B cell (primary cell): Measurements from ENCODE around the gene WDR54. TPM values are rescaled to one million over a fixed set of nuclear protein-coding genes. Genes with fewer than 3 reads are reported as not detected.
"Not testable (repeated sequence)": the region's sequence is repeated elsewhere in the genome, so short reads cannot be mapped to it uniquely, and the experiment has no call there.

ENCODE experiments used
- ATAC-seq: fragments of 200-7000 bp; cut with Tn5 transposase; one replicate; pipeline ENCODE4 v1.10.0; 2021; ENCODE audit warnings: low read depth, mild to moderate bottlenecking, moderate number of reproducible peaks, moderate library complexity
- CTCF ChIA-PET: fragments of 350-600 bp; sonication (Branson Sonifier 250); formaldehyde crosslinking; loops from one replicate; lab custom pipeline; 2021; ENCODE audit warnings: antibody characterized with exemption, inconsistent platforms; lab: Charles Lee
- POLR2A ChIA-PET: fragments of 350-600 bp; sonication (Branson Sonifier 250); formaldehyde crosslinking; loops from one replicate; lab custom pipeline; 2021; ENCODE audit warnings: antibody characterized with exemption; lab: Charles Lee
- DNase-seq: peaks from one replicate; pipeline ENCODE4 v3.0.0; 2013
- H2AFZ ChIP-seq: 2 replicates; pipeline ENCODE4 v1.6.1; 2012; ENCODE audit warnings: mild to moderate bottlenecking, low read depth, low read length; ENCODE audit not compliant: insufficient read depth, poor library complexity, severe bottlenecking
- H3K27ac ChIP-seq, 2 donors: 1 replicate in 1 of 2; 2 replicates in 1 of 2; pipeline ENCODE4 v1.5.1; 2012 to 2013; ENCODE audit warnings: low read length in 2 of 2, mild to moderate bottlenecking in 2 of 2, moderate library complexity in 1 of 2
- H3K27me3 ChIP-seq, 4 experiments: fragments of 200-600 bp in 1 of 4; sonication (generic) in 1 of 4; replicated peaks in 1 of 4; 1 replicate in 2 of 4; 2 replicates in 2 of 4; pipeline versions ENCODE4 v1.6.1 to v1.7.0; 2013 to 2016; ENCODE audit warnings: low read length in 3 of 4, mild to moderate bottlenecking in 2 of 4, mixed read lengths in 1 of 4, moderate library complexity in 1 of 4; ENCODE audit not compliant: insufficient read depth in 4 of 4, control insufficient read depth in 3 of 4; ENCODE audit errors: control extremely low read depth in 1 of 4
- H3K36me3 ChIP-seq, 2 experiments: replicated peaks in 1 of 2; 1 replicate in 1 of 2; 2 replicates in 1 of 2; pipeline versions ENCODE4 v1.6.1 to v1.7.1; 2013; ENCODE audit warnings: low read length in 1 of 2; ENCODE audit not compliant: insufficient read depth in 2 of 2, control insufficient read depth in 1 of 2; ENCODE audit errors: control extremely low read depth in 1 of 2, extremely low read depth in 1 of 2
- H3K4me1 ChIP-seq, 2 donors: fragments of 200-600 bp in 1 of 2; sonication (generic) in 1 of 2; 1 replicate in 1 of 2; 2 replicates in 1 of 2; pipeline versions ENCODE4 v1.5.1 to v1.6.1; 2013 to 2017; ENCODE audit warnings: low read length in 2 of 2; ENCODE audit not compliant: control insufficient read depth in 2 of 2, insufficient read depth in 2 of 2
- H3K4me2 ChIP-seq: replicated peaks from 2 replicates; pipeline ENCODE3; 2012; ENCODE audit warnings: mild to moderate bottlenecking, low read depth, low read length; ENCODE audit not compliant: poor library complexity, severe bottlenecking
- H3K4me3 ChIP-seq, 5 experiments: fragments of 200-600 bp in 1 of 5; sonication (generic) in 1 of 5; 1 replicate in 3 of 5; 2 replicates in 2 of 5; pipeline versions ENCODE4 v1.5.1 to v1.7.0; 2011 to 2016; ENCODE audit warnings: low read length in 4 of 5, mild to moderate bottlenecking in 4 of 5, low read depth in 2 of 5, control low read depth in 1 of 5, moderate library complexity in 1 of 5; ENCODE audit not compliant: insufficient read depth in 1 of 5; ENCODE audit errors: control extremely low read depth in 1 of 5, extremely low read depth in 1 of 5
- H3K79me2 ChIP-seq: fragments of 200-600 bp; sonication (generic); one replicate; pipeline ENCODE4 v1.6.0; 2016; ENCODE audit warnings: low read length; ENCODE audit not compliant: control insufficient read depth, insufficient read depth
- H3K9ac ChIP-seq: fragments of 200-600 bp; sonication (generic); 2 replicates; pipeline ENCODE4 v1.6.1; 2017; ENCODE audit warnings: mild to moderate bottlenecking, low read length, moderate library complexity
- H3K9me3 ChIP-seq, 3 donors: one replicate each; pipeline versions ENCODE4 v1.6.1 to v1.7.1; 2013; ENCODE audit warnings: low read length in 2 of 3; ENCODE audit not compliant: control insufficient read depth in 2 of 3, insufficient read depth in 1 of 3; ENCODE audit errors: control extremely low read depth in 1 of 3
- H4K20me1 ChIP-seq: 2 replicates; pipeline ENCODE4 v1.6.0; 2012; ENCODE audit warnings: mild to moderate bottlenecking, low read length; ENCODE audit not compliant: insufficient read depth, control insufficient read depth, poor library complexity, severe bottlenecking
- H3K27ac Mint-ChIP-seq: one replicate; pipeline ENCODE4 v1.8.0; 2021; ENCODE audit warnings: mixed read lengths
- H3K27me3 Mint-ChIP-seq: one replicate; pipeline ENCODE4 v1.8.0; 2021; ENCODE audit warnings: mixed read lengths
- H3K4me1 Mint-ChIP-seq: one replicate; pipeline ENCODE4 v1.8.0; 2021; ENCODE audit warnings: mixed read lengths
- H3K4me3 Mint-ChIP-seq: one replicate; pipeline ENCODE4 v1.8.0; 2021; ENCODE audit warnings: mixed read lengths
- H3K9me3 Mint-ChIP-seq: one replicate; pipeline ENCODE4 v1.8.0; 2022; ENCODE audit warnings: mixed read lengths; ENCODE audit not compliant: insufficient read depth
- EZH2 ChIP-seq: IDR thresholded peaks from 2 replicates; pipeline ENCODE4 v1.6.1; 2012; ENCODE audit warnings: borderline replicate concordance, low read depth, mild to moderate bottlenecking, moderate library complexity, low read length; ENCODE audit not compliant: insufficient read depth, poor library complexity, severe bottlenecking
- WGBS: methylation state at CpG from one replicate; pipeline ENCODE4 v1.1.5; 2013; ENCODE audit warnings: missing lambda C conversion rate; ENCODE audit not compliant: insufficient coverage; 5-methylcytosine and 5-hydroxymethylcytosine counted together
- intact Hi-C: fragments of 100-400 bp; cut with micrococcal nuclease; formaldehyde crosslinking; loops from one replicate; pipeline ENCODE4 v1.10.0; 2022
- polyA plus RNA-seq: library from polyadenylated mRNA; depleted of rRNA; stranded (reverse); fragments of >200 nt; gene quantifications from 2 replicates; pipeline ENCODE4 v1.2.3, GENCODE V29; 2012
- total RNA-seq, 2 donors: library from RNA; stranded (reverse); fragments of 120-200 nt in 1 of 2; gene quantifications; 1 replicate in 1 of 2; 2 replicates in 1 of 2; pipeline versions ENCODE4 v1.2.3 to v1.2.4, GENCODE V29; 2013 to 2022
- TF ChIP-seq, protein P1 (sequence below): fragments of 200-600 bp; IDR thresholded peaks from one replicate; pipeline ENCODE4 v1.8.0; 2022; ENCODE audit warnings: antibody characterized with exemption, mild to moderate bottlenecking

Gene WDR54
- total and polyA plus RNA-seq, 2 donors (not counting 1 experiment from before 2014, with no cell fraction given), result 42.2 to 52.8 TPM

DNA sequence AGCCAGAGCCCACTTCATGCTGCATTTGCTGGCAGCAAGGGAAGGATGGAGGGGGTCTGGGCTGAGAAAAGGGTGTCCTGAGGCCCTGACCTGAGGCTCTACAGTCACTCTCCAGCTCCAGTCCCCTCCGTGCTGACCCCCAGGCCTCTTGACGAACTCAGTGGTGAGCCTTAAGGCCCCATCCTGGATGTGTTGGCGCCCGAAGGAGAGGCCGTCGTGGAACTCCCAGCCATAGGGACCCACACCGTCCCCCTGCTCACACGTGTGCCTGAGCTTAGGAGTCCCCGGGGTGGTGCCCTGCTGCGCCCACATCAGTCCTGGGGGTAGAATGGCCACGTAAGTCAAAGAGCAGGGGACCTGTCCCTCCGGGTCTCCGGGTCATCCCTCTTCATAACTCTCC lies 42.9 kb downstream of the WDR54 start:
- TF ChIP-seq EZH2, result no peak
- TF ChIP-seq, protein P1, sequence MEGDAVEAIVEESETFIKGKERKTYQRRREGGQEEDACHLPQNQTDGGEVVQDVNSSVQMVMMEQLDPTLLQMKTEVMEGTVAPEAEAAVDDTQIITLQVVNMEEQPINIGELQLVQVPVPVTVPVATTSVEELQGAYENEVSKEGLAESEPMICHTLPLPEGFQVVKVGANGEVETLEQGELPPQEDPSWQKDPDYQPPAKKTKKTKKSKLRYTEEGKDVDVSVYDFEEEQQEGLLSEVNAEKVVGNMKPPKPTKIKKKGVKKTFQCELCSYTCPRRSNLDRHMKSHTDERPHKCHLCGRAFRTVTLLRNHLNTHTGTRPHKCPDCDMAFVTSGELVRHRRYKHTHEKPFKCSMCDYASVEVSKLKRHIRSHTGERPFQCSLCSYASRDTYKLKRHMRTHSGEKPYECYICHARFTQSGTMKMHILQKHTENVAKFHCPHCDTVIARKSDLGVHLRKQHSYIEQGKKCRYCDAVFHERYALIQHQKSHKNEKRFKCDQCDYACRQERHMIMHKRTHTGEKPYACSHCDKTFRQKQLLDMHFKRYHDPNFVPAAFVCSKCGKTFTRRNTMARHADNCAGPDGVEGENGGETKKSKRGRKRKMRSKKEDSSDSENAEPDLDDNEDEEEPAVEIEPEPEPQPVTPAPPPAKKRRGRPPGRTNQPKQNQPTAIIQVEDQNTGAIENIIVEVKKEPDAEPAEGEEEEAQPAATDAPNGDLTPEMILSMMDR, result no peak
- no peaks in the 10 kb centered on the region for H3K27me3 ChIP-seq
- no peaks in the 10 kb centered on the region for H3K9me3 ChIP-seq
- WGBS, result 19% methylated on average over 13 of the region's 13 CpGs
- peaks cover 0 to 20% of the 10 kb centered on the region in 2 experiments for H3K36me3 ChIP-seq
- H3K4me3 ChIP-seq, result peak overlapping the region; percentile 3 to 82 (median 70)
- H3K9me3 Mint-ChIP-seq, result no peaks in the 10 kb centered on the region
- H3K4me2 ChIP-seq, result peak overlapping the region; percentile 94
- no peak overlapping the region for H3K27ac Mint-ChIP-seq
- H3K27me3 Mint-ChIP-seq, result no peaks in the 10 kb centered on the region
- peaks cover 35% of the 10 kb centered on the region for H3K79me2 ChIP-seq
- CTCF ChIA-PET, result interaction anchor here (1.0 to 1.2 kb wide), 2 partner anchors 9 to 73 kb away, joined by 3 to 4 read pairs; partner anchors contain the start of gene INO80B
- DNase-seq, result peak; percentile 9
- peaks cover 16% of the 10 kb centered on the region for H4K20me1 ChIP-seq
- peaks cover 13 to 20% of the 10 kb centered on the region in 2 donors for H3K4me1 ChIP-seq
- H3K4me1 Mint-ChIP-seq, result peaks cover 29% of the 10 kb centered on the region
- H2AFZ ChIP-seq, result peak overlapping the region; percentile 90
- ATAC-seq, result no peak
- peak overlapping the region; percentile 83 for H3K9ac ChIP-seq
- intact Hi-C loops, result no loop called here
- peak overlapping the region; percentile 99 for H3K4me3 Mint-ChIP-seq
- POLR2A ChIA-PET, result interaction anchor here (0.7 to 1.1 kb wide), 2 partner anchors 15 to 42 kb away, joined by 4 to 5 read pairs; no protein-coding TSS in a partner anchor
- H3K27ac ChIP-seq, result peak overlapping the region; percentile 40 to 88

DNA sequence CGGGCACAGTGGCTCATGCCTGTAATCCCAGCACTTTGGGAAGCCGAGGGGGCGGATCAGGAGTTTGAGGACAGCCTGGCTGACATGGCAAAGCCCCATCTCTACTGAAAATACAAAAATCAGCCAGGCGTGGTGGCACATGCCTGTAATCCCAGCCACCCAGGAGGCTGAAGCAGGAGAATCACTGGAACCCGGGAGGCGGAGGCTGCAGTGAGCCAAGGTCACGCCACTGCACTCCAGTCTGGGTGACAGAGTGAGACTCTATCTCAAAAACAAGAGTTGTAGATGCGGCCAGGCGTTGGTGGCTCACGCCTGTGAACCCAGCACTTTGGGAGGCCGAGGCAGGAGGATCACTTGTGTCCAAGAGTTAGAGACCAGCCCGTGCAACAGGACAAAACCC lies 49.2 kb downstream of the WDR54 start:
- H3K9ac ChIP-seq, H3K9me3 Mint-ChIP-seq, ATAC-seq, H2AFZ ChIP-seq, H3K9me3 ChIP-seq, H4K20me1 ChIP-seq, H3K4me3 ChIP-seq, H3K27me3 ChIP-seq, intact Hi-C loops, DNase-seq, H3K27me3 Mint-ChIP-seq, H3K4me2 ChIP-seq: not testable (repeated sequence)
- H3K27ac Mint-ChIP-seq, result peak overlapping the region; percentile 65
- 98% methylated on average over 8 of the region's 12 CpGs for WGBS
- ChIA-PET POLR2A (interaction anchor here (4.1 kb wide), 2 partner anchors 11 to 13 kb away, joined by 36 to 63 read pairs; partner anchors contain the start of genes CCDC142, TTC31 and WBP1), CTCF (interaction anchor here (0.7 to 1.6 kb wide), 3 partner anchors 10 to 1257 kb away, joined by 4 to 6 read pairs (median 6); partner anchors contain the start of gene WBP1)
- H3K4me1 ChIP-seq, result peaks cover 19 to 27% of the 10 kb centered on the region in 2 donors
- peaks cover 0 to 14% of the 10 kb centered on the region in 2 experiments for H3K36me3 ChIP-seq
- peak overlapping the region in 1 of 2 donors; percentile 2 for H3K27ac ChIP-seq
- H3K79me2 ChIP-seq, result peaks cover 12% of the 10 kb centered on the region
- peak overlapping the region; percentile 53 for H3K4me3 Mint-ChIP-seq
- H3K4me1 Mint-ChIP-seq, result peaks cover 24% of the 10 kb centered on the region
